ENCODE data around the gene SETD7.

Gene SETD7

DNA sequence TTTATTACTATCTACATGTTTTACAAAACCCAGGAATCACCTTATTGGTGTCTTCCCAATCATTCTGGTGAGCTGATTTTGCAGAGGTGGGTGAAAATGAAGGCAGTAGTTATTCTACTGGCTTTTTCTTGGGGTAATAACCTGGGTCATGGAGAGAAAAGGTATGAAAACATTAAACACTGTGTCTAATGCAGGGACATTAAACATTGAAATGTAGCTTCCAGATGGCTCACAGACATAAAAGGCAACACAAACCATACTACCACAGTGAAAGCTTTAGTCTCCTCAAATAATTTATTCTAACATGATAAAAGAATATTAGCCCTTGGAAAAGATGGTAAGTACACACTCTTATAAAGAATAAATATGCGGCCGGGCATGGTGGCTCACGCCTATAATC is 8.0 kb downstream of the SETD7 start:
- DNase-seq = no peak

DNA sequence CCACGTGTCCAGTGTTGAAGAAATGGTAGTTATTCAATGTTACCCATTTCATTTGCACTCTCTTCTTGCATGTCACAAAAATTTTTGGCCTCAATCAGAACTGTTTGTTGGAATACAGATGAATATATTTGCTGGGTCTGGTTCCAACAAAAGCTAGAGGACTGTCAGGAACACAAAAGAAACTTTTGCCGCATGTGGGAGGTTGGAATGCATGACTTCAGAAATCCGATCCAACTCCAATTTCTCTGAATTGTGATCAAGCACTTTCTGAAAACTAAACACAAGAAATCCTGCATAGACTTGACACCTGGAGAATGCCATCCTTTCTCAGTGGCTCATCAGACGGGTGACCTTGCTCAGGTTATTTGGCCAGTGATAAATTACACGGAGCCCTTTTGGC is 15.4 kb downstream of the SETD7 start:
- no peak for DNase-seq

DNA sequence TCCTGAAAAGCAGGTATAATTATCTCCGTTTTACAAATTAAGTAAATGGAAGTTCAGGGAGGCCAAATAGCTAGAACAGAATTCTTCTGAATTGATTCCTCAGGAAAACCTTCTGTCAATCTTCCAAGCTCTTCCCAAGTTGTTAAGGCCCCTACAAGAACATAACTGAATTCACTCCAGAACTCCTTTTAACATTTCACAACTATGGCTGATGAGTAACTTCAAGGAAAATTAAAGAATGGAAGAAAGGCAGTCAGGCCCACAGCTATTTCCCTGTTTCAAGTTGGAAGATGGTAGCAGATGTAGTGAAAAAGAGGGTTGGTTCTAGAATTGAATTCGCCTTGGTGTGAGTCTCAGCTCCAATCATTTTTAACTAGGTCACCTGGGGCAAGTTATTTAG is 15.9 kb downstream of the SETD7 start:
- no peak for DNase-seq

DNA sequence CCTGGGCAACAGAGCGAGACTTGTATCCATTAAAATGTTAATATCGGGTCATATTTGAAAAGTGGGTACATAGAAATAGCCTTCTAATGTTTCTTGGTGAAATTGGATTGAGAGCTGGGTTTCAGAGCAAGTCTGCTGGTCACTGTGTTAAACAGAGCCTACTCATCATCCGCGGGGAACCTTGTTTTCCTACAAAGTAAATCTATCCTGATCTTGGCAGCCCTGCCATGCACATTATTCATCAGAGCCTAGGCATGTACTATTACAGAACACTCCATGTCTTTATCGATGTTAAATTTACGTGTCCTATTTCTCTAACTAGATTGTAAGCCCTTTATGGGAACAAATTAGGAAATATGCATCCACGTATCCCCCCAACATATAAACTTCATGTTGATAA is 18.7 kb downstream of the SETD7 start:
- no peak for DNase-seq

DNA sequence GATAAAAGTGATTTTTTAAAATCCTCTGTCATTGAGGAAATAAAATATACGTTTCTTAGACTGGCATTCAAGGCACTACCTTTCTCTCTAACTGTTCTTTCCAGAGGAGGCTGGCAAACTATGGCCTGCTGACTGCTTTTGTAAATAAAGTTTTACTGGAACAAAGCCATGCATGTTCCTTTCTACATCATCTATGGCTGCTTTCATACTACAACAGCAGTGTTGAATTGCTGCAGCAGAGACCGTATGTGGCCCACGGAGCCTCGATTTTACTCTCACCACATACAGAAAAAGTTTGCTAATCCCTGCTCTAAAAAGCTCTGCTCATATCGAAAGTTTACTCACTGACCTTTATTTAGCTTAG is 20.2 kb downstream of the SETD7 start:
- no peak for DNase-seq

DNA sequence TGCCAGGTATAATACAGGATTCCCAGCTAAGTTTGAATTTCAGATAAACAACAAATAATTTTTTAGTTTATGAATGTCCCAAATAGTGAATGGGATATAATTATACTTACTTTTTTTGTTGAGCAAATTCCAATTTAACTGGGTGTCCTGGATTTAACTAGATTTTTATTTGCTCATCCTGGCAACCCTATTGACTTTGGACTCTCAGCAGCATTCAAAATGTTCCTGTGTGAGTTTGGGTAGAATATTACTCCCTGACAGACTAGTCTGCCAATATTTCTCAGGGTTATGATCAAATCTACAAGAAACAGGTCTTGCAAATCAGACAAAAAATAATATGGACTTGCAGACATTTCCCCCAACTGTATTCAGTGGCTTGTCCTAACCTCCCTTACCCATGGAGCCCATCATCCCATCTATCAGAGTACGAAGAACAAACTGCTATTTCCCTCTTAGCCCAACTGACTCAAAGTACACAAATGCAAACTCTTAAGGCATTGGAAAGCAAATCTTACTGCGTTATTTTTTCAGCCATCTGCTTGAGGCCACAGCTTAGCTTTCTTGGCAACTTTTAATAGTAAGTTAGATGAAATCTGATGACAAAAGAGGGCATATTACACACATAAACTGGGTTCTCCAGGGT is 20.7 kb downstream of the SETD7 start:
- DNase-seq = no peak

DNA sequence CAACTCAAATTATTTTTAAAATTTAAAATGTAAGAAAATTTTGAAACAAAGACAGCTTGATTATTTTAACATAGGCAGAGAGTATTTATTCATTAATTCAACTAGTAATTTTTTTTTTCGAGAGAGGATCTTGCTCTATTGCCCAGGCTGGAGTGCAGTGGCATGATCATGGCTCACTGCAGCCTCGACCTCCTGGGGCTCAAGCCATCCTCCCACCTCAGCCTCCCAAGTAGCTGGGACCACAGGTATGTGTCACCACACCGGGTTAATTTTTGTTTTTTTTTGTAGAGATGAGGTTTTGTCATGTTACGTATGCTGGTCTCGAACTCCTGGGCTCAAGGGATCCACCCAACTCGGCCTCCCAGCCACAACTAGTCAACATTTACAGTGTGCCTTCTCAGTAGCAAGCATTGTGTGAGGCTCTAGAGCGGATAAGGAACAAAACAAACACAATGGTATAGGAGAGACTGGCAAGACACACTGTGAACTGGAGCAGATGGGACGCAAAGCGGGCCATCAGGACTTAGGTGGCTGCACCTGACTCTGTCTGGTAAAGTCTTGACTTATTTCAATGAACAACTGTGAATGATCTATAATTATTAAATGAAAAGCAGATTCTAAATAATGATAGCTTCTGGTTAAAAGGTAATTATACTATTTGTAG is 21.6 kb downstream of the SETD7 start:
- no peak for DNase-seq

DNA sequence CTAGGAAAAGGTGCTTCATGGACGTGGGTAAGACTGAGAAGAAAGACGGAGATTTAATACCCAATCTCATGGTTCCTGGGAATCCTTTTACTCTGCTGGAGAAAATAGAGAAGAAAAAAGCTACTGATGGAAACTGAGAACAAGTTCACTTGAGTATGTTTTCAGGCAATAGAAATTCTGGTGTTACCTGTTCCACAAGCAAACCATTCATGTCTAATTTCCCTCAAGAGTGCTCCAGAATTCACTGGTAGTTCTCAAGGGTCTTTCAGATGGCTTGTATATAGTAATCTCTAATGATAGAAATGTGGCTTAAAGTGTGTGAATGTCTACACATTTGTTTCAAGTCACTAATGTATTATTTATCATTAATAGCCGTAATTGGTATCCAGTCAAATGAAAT is 22.5 kb downstream of the SETD7 start:
- DNase-seq = no peak

DNA sequence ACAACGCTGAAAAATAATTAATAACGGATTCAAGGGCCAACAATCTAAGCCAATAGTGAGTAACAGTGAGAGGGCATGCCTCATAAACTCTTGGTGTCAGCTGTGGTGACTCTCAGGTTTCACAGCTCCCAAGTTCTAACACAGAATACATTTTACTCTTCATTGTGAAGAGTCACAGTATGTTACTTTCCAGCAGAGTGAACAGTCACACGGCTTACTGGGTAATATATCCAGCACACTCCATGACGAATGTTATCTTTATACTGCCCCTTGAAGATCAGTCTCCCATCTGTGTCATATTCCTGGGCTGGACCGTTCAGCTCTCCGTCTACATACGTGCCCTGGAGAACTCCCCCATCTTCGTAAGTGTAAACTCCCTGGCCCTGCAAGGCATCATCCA is 23.1 kb downstream of the SETD7 start:
- DNase-seq = no peak

DNA sequence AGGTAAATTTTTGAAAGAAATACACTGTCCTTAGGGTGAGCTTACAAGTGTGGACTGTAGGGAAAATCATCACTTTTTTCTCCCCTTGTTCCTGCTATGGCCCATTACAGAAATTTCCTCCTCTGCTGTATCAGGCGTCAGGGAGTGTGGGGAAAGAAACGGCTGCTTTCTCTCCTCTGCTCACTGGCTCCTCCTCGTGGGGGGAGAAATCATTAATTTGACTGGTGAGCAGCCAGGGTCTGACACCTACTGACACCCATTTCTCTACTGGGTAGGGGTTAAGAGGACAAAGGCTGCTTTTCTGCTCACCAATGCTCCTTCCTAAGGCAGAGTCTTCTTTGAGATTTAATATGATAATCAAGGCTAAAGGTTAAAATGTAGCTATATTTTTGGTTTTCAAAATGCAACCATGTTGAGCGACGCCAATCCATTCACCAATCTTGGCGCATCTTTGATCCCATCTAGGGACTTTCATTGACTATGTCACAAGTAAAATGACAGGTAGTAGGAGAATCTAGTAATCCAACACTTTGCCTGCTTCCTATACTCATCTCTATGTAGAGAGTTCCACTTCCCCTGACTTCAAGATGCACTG is 25.1 kb downstream of the SETD7 start:
- DNase-seq = peak; percentile 1

DNA sequence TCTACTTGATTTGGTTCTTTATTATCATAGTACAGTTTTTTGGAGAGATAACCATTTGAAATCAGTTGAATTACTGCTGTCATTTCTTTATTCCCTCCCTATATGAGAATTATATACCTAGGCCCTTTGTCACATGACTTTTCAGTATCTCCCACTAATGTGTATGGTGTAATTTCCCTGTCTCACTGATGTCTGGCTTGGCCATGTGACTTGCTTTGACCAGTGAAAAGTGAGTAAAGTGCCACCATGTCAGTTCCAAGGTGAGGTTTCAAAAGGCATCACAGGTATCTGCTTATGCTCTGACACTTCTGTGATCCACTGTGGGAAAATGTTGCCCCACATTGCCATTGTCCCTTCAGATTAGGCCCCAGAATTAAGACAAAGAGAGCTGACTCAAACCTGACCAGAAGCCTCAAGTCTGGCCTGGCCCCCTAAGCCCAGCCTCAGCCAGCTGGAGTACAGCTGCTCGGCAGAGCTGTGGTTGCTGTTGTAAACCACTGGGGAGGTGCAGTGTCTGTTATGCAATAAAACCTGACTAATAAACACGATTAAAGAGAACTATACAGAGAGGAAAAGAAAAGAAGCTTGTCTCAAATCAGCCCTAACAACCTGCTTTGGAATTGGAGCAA is 27.5 kb downstream of the SETD7 start:
- no peak for DNase-seq

DNA sequence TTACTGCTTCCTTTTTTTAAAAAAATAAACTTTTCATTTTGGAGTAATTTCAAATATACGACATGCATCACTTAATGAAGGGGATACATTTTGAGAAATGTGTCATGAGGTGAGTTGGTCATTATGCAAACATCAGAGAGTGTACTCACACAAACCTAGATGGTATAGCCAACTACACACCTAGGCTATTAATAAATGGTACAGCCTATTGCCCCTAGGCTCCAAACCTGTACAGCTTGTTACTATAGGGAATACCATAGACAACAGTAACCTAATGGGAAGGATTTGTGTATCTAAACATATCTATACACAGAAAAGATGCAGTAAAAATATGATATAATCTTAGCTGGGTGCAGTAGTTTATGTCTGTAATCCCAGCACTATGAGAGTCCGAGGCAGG is 29.1 kb downstream of the SETD7 start:
- DNase-seq = no peak

DNA sequence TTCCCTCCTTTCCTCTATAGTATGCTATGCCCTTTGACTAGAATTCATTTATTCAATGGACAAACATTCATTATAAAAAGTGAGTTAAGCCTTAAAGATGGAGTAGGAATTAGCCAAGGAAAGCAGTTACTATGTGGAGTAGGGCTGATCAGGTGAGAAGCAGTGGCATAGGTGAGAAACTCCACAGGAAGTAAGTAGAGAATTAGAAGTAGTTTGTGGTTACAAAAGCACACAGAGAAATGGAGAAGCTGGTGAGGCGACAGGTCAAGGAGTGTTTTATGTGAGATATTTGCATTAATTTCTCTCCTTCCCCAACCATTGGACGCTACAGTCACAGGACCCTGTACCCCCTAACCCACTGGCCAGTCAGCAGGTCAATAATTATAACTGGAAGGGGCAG is 30.6 kb downstream of the SETD7 start:
- DNase-seq = no peak

DNA sequence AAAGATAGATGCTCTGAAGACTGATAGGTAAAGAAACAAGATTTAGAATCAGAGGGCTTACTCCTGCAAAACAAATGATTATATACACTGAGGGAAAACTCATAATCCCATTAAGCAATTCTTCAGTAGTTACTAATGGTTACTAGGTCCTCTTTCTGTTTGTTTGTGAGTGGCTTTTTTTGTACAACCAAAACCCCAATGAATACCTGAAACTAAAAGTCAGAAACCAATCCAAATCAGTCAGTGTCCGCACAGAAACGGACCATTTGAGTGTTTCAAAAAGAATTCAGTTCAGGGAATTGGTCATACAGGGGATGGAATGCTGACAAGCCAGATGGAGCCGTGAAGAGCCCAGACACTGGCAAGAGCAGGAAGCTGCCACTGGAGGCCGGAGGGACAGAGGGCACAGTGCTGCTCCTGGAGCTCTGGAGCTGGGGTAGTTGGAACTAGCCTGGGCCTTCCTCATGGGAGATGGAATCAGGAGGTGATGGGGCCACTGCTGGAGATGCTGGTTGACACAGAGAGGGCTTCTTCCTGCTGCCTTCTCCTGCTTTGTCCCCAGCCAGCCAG is 31.9 kb downstream of the SETD7 start:
- no peak for DNase-seq

DNA sequence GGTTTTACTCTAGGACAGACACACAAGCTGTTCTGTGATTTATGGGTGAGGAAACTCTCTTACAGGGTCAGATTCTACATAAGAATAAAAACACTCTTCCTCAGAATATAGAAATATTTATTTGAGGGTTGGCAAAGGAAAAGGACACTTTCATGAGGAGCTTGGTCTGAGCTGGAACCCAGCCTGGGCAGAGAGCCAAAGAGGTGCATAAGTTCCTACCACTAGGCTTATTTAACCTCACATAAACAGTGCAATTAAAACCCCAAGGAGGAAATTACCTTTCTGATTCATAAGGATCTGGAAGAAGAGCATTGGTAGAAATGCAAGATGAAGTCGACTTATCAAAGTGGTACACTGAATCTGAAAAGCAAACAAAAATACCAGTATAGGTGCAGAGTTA is 32.9 kb downstream of the SETD7 start:
- DNase-seq = no peak

DNA sequence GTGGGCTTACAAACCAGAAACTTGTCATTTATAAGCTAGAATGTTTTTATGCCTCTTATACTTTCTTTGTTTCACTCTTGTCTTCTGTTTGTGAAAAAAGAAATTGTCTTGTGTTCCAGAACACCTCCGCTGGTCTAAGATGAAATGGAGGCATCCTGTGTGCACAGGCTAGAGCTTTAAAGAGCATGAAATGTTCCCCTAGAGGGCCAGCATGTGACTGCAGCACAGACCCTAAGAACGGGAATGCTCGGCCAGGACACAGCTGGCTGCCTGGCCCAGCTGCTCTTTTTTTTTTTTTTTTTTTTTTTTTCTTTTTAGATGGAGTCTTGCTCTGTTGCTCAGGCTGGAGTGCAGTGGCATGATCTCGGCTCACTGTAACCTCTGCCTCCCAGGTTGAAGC is 33.6 kb downstream of the SETD7 start:
- DNase-seq = no peak

DNA sequence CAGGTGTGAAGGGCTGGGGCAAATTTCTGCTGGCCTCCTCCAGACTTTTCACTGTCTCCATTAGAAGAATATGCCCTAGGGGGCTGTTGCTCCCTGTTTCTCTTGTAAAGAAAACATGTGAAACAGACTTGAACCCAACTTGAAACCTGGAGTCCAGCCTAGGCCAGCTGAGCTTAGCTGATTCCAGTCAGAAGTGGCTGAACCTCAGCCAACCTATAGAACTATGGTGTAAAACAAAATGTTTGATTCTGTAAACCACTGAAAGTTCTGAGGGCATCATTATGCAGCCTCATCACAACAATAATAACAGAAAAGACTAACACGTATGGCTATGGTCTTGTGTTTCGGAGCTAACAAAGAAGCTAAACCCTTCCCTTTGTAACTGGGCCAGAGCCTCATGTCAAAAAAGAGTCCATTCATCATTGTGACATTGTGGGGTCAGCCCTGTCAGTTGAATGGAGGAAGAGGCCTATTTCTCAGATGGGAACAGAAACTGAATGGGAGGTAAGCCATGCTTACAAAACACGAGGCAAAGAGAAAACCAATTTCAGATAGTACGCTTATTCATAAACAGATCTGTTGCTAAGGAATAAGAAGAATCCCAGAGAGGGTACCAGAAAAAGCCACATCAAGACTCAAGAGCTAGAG is 34.1 kb downstream of the SETD7 start:
- DNase-seq = no peak

DNA sequence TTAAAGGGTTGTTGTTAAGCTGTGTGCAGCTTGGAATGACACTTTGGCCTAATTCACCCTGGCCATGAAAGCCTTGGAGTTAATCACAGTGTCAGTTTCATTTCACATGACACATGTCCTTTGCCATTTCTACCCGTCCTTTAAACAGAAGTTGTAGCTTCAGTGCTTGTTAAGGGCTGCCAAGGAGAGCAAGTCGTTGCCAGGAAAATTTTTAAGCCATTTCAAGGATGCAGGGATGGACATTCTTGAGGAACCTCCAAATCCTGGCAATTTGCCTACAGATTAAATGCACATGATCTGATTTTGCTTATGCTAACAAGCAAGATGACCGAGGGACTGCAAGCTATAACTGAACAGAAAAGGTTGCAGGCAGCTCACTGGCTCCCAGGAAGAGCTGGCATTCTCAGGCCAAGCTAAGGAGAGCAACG is 40.5 kb downstream of the SETD7 start:
- DNase-seq = no peak

DNA sequence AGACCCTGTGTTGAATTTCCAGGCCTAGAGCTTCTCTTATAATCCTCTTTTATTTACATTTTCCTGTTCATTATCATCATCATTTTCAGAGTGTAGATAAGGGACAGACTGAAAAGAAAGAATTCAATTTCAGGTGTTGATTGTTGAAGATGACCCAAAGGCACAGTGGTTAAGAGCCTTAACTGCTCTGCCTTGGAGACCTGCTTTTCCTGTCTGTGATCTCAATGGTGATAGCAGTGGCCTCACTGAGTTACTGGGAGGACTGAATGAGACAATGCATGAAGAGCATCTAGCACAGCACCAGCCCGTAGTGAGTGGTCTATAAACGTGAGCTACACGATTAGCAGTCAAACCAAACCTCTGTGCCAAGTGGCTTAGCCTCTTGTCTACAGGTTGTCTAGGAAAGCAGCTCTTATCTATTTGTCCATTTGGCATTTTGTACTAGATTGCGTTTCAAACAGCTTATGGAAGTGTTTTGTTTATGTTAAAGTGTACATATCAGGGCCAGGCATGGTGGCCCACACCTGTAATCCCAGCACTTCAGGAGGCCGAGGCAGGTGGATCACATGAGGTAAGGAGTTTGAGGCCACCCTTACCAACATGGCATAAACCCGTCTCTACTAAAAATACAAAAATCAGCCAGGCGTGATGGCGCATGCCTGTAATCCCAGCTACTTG is 41.5 kb downstream of the SETD7 start:
- DNase-seq = no peak

DNA sequence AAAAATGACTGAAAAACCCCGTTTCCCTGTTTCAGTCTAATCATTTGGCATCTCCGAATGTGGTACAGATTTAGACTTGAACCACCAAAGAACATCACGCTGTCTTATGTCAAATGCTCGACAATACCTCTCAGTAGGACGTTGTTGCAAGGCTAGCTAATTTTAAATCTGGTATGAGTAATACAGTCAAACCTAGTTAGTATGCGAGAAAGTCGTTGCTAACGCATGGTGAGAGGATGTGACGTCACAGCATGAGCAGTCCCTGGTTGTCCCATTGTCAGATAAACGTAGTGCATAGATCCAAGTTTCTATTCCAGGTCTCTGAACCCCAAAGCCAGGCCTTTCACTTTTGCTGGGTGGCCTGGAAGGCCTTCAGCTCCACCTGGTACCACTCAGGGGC is 44.7 kb downstream of the SETD7 start:
- DNase-seq = no peak

DNA sequence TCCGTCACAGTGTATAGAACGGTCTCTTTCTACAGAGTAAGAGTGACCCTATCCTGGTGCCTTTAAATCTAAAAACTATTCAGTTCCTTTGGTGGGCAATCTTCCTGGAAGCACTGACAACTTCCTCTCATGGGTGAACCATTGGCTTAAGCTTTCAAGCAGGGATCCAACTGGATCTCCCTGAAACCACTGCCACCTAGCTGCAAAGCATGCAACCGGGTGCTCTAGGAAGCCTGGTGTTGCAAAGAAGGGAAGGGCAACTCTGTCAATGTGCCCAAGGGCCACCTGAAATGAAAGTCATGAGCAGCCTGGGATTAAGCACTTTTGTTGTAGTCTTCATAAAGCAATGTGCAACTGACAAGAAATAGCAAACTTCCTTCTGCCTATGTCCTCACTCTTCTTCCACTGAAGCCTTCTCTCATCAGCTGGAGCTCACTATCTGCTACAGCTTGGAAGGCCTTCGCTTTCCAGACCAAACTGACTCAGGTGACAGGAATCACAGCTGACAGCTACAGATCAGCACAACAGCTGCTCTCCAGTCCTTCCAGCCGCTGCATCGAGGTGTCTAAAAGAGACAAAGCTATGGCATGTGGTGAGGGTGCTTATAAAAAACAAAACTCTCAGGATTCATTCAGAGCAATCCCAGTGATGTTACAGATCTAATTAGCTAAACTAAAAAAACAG is 46.1 kb downstream of the SETD7 start:
- DNase-seq = no peak

DNA sequence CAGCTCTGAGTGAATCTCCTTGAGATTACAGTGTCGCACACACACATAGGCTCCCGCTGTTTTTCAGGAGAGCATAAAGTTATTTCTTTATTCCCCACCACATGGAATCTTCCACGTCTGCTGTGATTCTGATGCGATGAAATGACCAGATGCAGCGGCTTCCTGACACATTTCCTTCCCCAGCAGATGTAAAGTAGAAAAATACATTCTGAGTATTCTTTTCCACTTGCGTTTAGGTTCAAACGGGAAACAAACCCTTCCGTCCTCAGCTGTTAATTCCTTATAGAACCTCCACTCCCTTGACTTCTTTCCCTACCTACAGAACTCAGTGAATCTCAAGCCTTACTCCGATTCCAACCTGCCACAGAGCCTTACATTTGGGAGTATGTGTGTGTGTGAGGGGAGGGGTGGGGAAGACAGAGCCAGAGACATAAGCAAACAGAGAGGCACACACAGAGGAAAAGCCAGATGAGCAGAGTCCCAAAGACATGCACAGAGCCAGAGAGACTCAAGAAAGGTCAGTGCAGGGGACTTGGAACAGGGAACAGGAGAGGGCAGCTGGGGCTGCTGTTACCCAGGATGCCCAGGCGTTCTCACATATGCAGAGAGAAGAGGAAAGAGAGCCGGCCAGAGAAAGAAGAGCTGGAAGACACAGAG is 47.3 kb downstream of the SETD7 start:
- DNase-seq = no peak
